ENCODE results near the gene WWOX. TPM values are rescaled to one million over a fixed set of nuclear protein-coding genes. Genes with fewer than 3 reads are reported as not detected.

WWOX gene
- total and polyA plus RNA-seq, 2 of the 13 experiments (the other 11 are each of a cell fraction or from before 2014, with no cell fraction given), result 9.1 to 37.4 TPM

GRCh38 chr16:78460428-78460827, 361.0 kb downstream of the WWOX start (continued):
- no peak for TF ChIP-seq ZNF577 (CRISPR knock-in tag; IDR thresholded peaks at IDR 0.05; ENCODE audit: borderline replicate concordance, low read depth)
- no peak for TF ChIP-seq MTF1 (CRISPR knock-in tag; IDR thresholded peaks at IDR 0.05)
- TF ChIP-seq ZNF253 (CRISPR knock-in tag; IDR thresholded peaks at IDR 0.05; ENCODE audit: borderline replicate concordance), result no peak
- TF ChIP-seq ZNF749 (CRISPR knock-in tag; IDR thresholded peaks at IDR 0.05; ENCODE audit: borderline replicate concordance), result no peak
- TF ChIP-seq ERF (CRISPR knock-in tag; IDR thresholded peaks at IDR 0.05), result no peak
- TF ChIP-seq ZFP41 (CRISPR knock-in tag; IDR thresholded peaks at IDR 0.05; ENCODE audit: borderline replicate concordance), result no peak
- TF ChIP-seq ARID2 (CRISPR knock-in tag; IDR thresholded peaks at IDR 0.05; ENCODE audit: borderline replicate concordance), result no peak
- TF ChIP-seq GRHL1 (CRISPR knock-in tag; conservative IDR thresholded peaks at IDR 0.05), result no peak
- no peak for TF ChIP-seq ZNF512 (CRISPR knock-in tag; IDR thresholded peaks at IDR 0.05)
- TF ChIP-seq ELF4 (CRISPR knock-in tag; IDR thresholded peaks at IDR 0.05; ENCODE audit: borderline replicate concordance), result no peak
- TF ChIP-seq ZNF775 (CRISPR knock-in tag; IDR thresholded peaks at IDR 0.05; ENCODE audit: borderline replicate concordance), result no peak
- no peak for TF ChIP-seq KDM5B (CRISPR knock-in tag; IDR thresholded peaks at IDR 0.05; ENCODE audit: borderline replicate concordance)
- no peak for TF ChIP-seq RNF2 (conservative IDR thresholded peaks at IDR 0.05; ENCODE audit: low read depth)
- TF ChIP-seq ZNF724P (CRISPR knock-in tag; IDR thresholded peaks at IDR 0.05; ENCODE audit: borderline replicate concordance), result no peak
- TF ChIP-seq ZNF256 (CRISPR knock-in tag; conservative IDR thresholded peaks at IDR 0.05), result no peak
- no peak for TF ChIP-seq ZNF230 (CRISPR knock-in tag; IDR thresholded peaks at IDR 0.05)
- no peak for TF ChIP-seq DMAP1 (CRISPR knock-in tag; IDR thresholded peaks at IDR 0.05)
- no peak for TF ChIP-seq ZFP91 (CRISPR knock-in tag; IDR thresholded peaks at IDR 0.05; ENCODE audit: borderline replicate concordance)
- TF ChIP-seq TAF1 (CRISPR knock-in tag; IDR thresholded peaks at IDR 0.05), result no peak
- no peak for TF ChIP-seq ZIK1 (CRISPR knock-in tag; IDR thresholded peaks at IDR 0.05; ENCODE audit: borderline replicate concordance, low read depth)
- peak; percentile 46; the same call in 1 of the 2 replicates for TF ChIP-seq AHDC1 (CRISPR knock-in tag; IDR thresholded peaks at IDR 0.05; ENCODE audit: borderline replicate concordance)
